DMS153 treated with DMSO at 0.1 percent for 48 hours (cell line): ENCODE data around the gene APRT.
"Not testable (repeated sequence)": the region's sequence is repeated elsewhere in the genome, so short reads cannot be mapped to it uniquely, and the experiment has no call there.

Source experiments
- DNase-seq: peaks from one replicate; lab custom pipeline; 2025; ENCODE audit not compliant: unreplicated experiment; lab: John Stamatoyannopoulos, UW

Gene APRT

GRCh38 chr16:88775825-88776224, 35.9 kb downstream of the APRT start:
- no peak for DNase-seq

- no peak for DNase-seq
These were observed 37.0 kb downstream of the APRT start for GRCh38 chr16:88774544-88775393.

GRCh38 chr16:88773812-88774291, 37.9 kb downstream of the APRT start:
- DNase-seq, result no peak

- no peak for DNase-seq
These were observed 38.6 kb downstream of the APRT start for GRCh38 chr16:88772871-88773811.

GRCh38 chr16:88771781-88772180, 39.9 kb downstream of the APRT start:
- not testable (repeated sequence) for DNase-seq

- no peak for DNase-seq
These were observed 40.4 kb downstream of the APRT start for GRCh38 chr16:88771294-88771772.

GRCh38 chr16:88770461-88771293, 41.1 kb downstream of the APRT start:
- DNase-seq, result no peak

GRCh38 chr16:88769617-88770460, 41.9 kb downstream of the APRT start:
- DNase-seq, result peak; percentile 42

GRCh38 chr16:88768071-88768783, 43.5 kb downstream of the APRT start:
- DNase-seq, result no peak

- DNase-seq, result no peak
These were observed 44.1 kb downstream of the APRT start for GRCh38 chr16:88767546-88768070.

GRCh38 chr16:88766975-88767374, 44.8 kb downstream of the APRT start:
- no peak for DNase-seq

GRCh38 chr16:88764913-88765349, 46.8 kb downstream of the APRT start:
- no peak for DNase-seq

- no peak for DNase-seq
These were observed 47.6 kb downstream of the APRT start for GRCh38 chr16:88764080-88764479.

GRCh38 chr16:88763502-88764053, 48.1 kb downstream of the APRT start:
- no peak for DNase-seq

- no peak for DNase-seq
These were observed 48.8 kb downstream of the APRT start for GRCh38 chr16:88762941-88763340.

GRCh38 chr16:88762258-88762870, 49.4 kb downstream of the APRT start:
- no peak for DNase-seq

- DNase-seq, result no peak
These were observed 49.9 kb downstream of the APRT start for GRCh38 chr16:88761830-88762229.

- no peak for DNase-seq
These were observed 50.6 kb downstream of the APRT start for GRCh38 chr16:88761143-88761534.
